Keratinocyte (primary cell): ENCODE data around the gene UBE2D3. TPM values are rescaled to one million over a fixed set of nuclear protein-coding genes. Genes with fewer than 3 reads are reported as not detected.
"Not testable (repeated sequence)": the region's sequence is repeated elsewhere in the genome, so short reads cannot be mapped to it uniquely, and the experiment has no call there.

Source experiments
- DNase-seq: peaks from one replicate; pipeline ENCODE4 v3.0.0-alpha.2; 2011; ENCODE audit warnings: low read depth, missing footprints, low spot score
- FAIRE-seq: peaks from 2 replicates; lab custom pipeline; 2011; peaks lifted over from hg19 to GRCh38; lab: Jason Lieb, UNC
- H2AFZ ChIP-seq: 2 replicates; pipeline ENCODE4 v1.6.0; 2012; ENCODE audit warnings: low read length, control low read depth, inconsistent platforms; ENCODE audit not compliant: control insufficient read depth
- H3K27ac ChIP-seq: 2 replicates; pipeline ENCODE4 v1.5.1; 2011; ENCODE audit warnings: low read length; ENCODE audit not compliant: control insufficient read depth, insufficient read depth
- H3K27me3 ChIP-seq: 3 replicates; pipeline ENCODE4 v1.6.0; 2011; ENCODE audit warnings: low read length; ENCODE audit not compliant: control insufficient read depth, insufficient read depth; ENCODE audit errors: extremely low read depth
- H3K36me3 ChIP-seq, 2 experiments: 2 replicates in 1 of 2; 3 replicates in 1 of 2; pipeline ENCODE4 v1.5.1; 2011; ENCODE audit warnings: low read length in 2 of 2, mild to moderate bottlenecking in 1 of 2; ENCODE audit not compliant: control insufficient read depth in 2 of 2, insufficient read depth in 2 of 2; ENCODE audit errors: extremely low read depth in 1 of 2
- H3K4me1 ChIP-seq: 3 replicates; pipeline ENCODE4 v1.5.1; 2011; ENCODE audit warnings: low read length; ENCODE audit not compliant: control insufficient read depth, insufficient read depth; ENCODE audit errors: extremely low read depth
- H3K4me2 ChIP-seq: 3 replicates; pipeline ENCODE4 v1.6.0; 2011; ENCODE audit warnings: low read depth, low read length; ENCODE audit not compliant: control insufficient read depth, insufficient read depth; ENCODE audit errors: extremely low read depth
- H3K4me3 ChIP-seq, 3 experiments: fragments of 200-600 bp in 1 of 3; sonication (generic) in 1 of 3; 2 replicates in 2 of 3; 3 replicates in 1 of 3; pipeline ENCODE4 v1.5.1; 2011 to 2016; ENCODE audit warnings: low read length in 3 of 3, mild to moderate bottlenecking in 3 of 3, control low read depth in 2 of 3, inconsistent platforms in 1 of 3, low read depth in 1 of 3, mixed read lengths in 1 of 3, mixed run types in 1 of 3, moderate library complexity in 1 of 3; ENCODE audit not compliant: control insufficient read depth in 2 of 3, insufficient read depth in 2 of 3; ENCODE audit errors: extremely low read depth in 1 of 3
- H3K79me2 ChIP-seq: 2 replicates; pipeline ENCODE4 v1.6.0; 2012; ENCODE audit warnings: low read length; ENCODE audit not compliant: control insufficient read depth, insufficient read depth
- H3K9ac ChIP-seq: 3 replicates; pipeline ENCODE4 v1.6.0; 2011; ENCODE audit warnings: low read length; ENCODE audit not compliant: control insufficient read depth, insufficient read depth; ENCODE audit errors: extremely low read depth
- H3K9me1 ChIP-seq: 3 replicates; pipeline ENCODE4 v1.6.0; 2011; ENCODE audit warnings: low read length; ENCODE audit not compliant: control insufficient read depth, insufficient read depth; ENCODE audit errors: extremely low read depth
- H3K9me3 ChIP-seq: 2 replicates; pipeline ENCODE4 v1.5.1; 2012; ENCODE audit warnings: low read depth, low read length; ENCODE audit not compliant: control insufficient read depth
- H4K20me1 ChIP-seq: 3 replicates; pipeline ENCODE4 v1.6.0; 2011; ENCODE audit warnings: low read length; ENCODE audit not compliant: control insufficient read depth, insufficient read depth; ENCODE audit errors: extremely low read depth
- CTCF ChIP-seq, 3 experiments: IDR thresholded peaks in 1 of 3; conservative IDR thresholded peaks in 1 of 3; optimal IDR thresholded peaks in 1 of 3; 2 replicates in 2 of 3; 3 replicates in 1 of 3; pipeline versions ENCODE3 to v1.5.1; 2011; ENCODE audit warnings: low read length in 3 of 3, mild to moderate bottlenecking in 3 of 3, moderate library complexity in 2 of 3, control low read depth in 1 of 3, inconsistent platforms in 1 of 3; ENCODE audit not compliant: insufficient read depth in 2 of 3; ENCODE audit errors: extremely low read depth in 1 of 3
- EZH2 ChIP-seq: IDR thresholded peaks from one replicate; pipeline ENCODE4 v1.6.1; 2012; ENCODE audit warnings: inconsistent platforms, mild to moderate bottlenecking, low read length, moderate library complexity
- dilution Hi-C: fragments of 300-500 bp; cut with MboI; formaldehyde crosslinking; loops from one replicate; pipeline ENCODE4 v1.7.0; 2020; ENCODE audit warnings: low sequenced_read_pairs; ENCODE audit not compliant: extremely low pct_ligation_motif_present
- polyA plus RNA-seq, 5 experiments: library from polyadenylated mRNA; depleted of rRNA in 3 of 5; stranded (reverse) in 3 of 5; stranded (forward) in 1 of 5; unstranded in 1 of 5; fragments of >200 nt; gene quantifications; 1 replicate in 1 of 5; 2 replicates in 3 of 5; 3 replicates in 1 of 5; pipeline versions ENCODE4 v1.2.1 to v1.2.3, GENCODE V29; 2011 to 2012; ENCODE audit warnings: missing spikeins in 2 of 5, low read depth in 1 of 5, low replicate concordance in 1 of 5

Gene UBE2D3
- polyA plus RNA-seq, 1 donor (not counting 4 experiments of a cell fraction or from before 2014, with no cell fraction given), result 567 TPM

DNA sequence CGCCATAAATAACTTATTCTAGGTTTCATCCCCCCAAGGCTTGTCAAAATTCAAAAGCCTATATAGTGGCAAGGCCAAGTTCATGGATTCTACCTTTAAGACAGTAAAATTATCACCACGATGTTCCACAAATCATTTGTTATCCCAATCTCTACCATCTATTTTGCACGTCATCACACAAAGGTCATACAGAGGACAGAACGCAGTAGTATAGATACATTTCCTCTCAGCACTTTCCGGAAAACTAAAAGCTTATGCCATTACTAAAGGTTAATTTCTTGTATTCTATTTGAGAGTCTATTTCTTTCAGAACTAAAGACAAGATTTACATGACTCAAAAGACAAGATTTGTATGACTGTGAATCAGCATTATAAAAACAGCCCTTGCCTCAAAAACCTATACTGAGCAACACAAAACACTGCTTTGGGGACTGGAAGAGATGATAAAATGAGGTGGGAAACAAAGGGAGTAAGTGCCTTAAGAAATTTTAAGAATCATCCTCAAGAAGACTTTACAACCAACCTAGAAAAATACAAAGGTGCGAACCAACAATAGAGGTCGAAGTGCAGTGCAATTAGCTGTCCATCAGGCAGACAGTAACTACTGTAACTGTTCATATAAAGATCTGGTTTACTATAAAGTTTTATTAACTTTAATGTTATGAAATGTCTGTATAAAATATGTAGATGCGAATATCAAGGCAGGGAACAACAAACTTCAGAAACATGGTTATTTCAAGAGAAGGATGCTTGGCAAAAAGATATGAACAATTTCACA lies 7.6 kb downstream of the UBE2D3 start:
- DNase-seq (no peak), FAIRE-seq (no peak)
- TF ChIP-seq EZH2 (no peak), CTCF (optimal IDR thresholded peaks at IDR 0.05 in 1 of 3, IDR thresholded peaks at IDR 0.05 in 1 of 3, conservative IDR thresholded peaks at IDR 0.05 in 1 of 3; ENCODE audit: extremely low read depth in 1 of 3, insufficient read depth in 2 of 3, low read length in 3 of 3) (no peak)
- peak overlapping the region in 2 of 3 experiments; percentile 9 to 23 for H3K4me3 ChIP-seq
- dilution Hi-C loops, result no loop called here
- peak overlapping the region; percentile 61 for H3K4me2 ChIP-seq
- no peaks in the 10 kb centered on the region for H3K9me3 ChIP-seq
- H3K9ac ChIP-seq, result no peak overlapping the region
- peak overlapping the region; percentile 27 for H3K27ac ChIP-seq
- H3K79me2 ChIP-seq, result peaks cover 99% of the 10 kb centered on the region
- no peak overlapping the region for H2AFZ ChIP-seq
- H3K27me3 ChIP-seq, result no peaks in the 10 kb centered on the region
- peaks cover 52% of the 10 kb centered on the region for H4K20me1 ChIP-seq
- H3K4me1 ChIP-seq, result peaks cover 86% of the 10 kb centered on the region
- H3K36me3 ChIP-seq, result peaks cover 1 to 14% of the 10 kb centered on the region in 2 experiments
- H3K9me1 ChIP-seq, result no peaks in the 10 kb centered on the region

- peaks cover 99% of the 10 kb centered on the region for H3K79me2 ChIP-seq
- dilution Hi-C loops, H3K9me1 ChIP-seq, H3K9ac ChIP-seq, H3K4me3 ChIP-seq, DNase-seq, H3K9me3 ChIP-seq, H2AFZ ChIP-seq, H3K27me3 ChIP-seq, FAIRE-seq: not testable (repeated sequence)
- peaks cover 81% of the 10 kb centered on the region for H3K4me1 ChIP-seq
- peak overlapping the region; percentile 27 for H3K27ac ChIP-seq
- H4K20me1 ChIP-seq, result peaks cover 47% of the 10 kb centered on the region
- H3K4me2 ChIP-seq, result peak overlapping the region; percentile 81
- peaks cover 1 to 16% of the 10 kb centered on the region in 2 experiments for H3K36me3 ChIP-seq
Measured at GRCh38 chr4:102819100-102819499, 8.3 kb downstream of the UBE2D3 start.
